Fibroblast of peridontal ligament (primary cell): ENCODE measurements around the gene BIN2.
A peak's percentile ranks its signal among the peaks of the same experiment; 100 is the strongest.
"Not testable (repeated sequence)": the region's sequence is repeated elsewhere in the genome, so short reads cannot be mapped to it uniquely, and the experiment has no call there.

Experiments
- DNase-seq: peaks from one replicate; pipeline ENCODE4 v3.0.0-alpha.2; 2010; ENCODE audit errors: extremely low read depth

BIN2 gene

GRCh38 chr12:51311389-51311788, 12.6 kb downstream of the BIN2 start:
- no peak for DNase-seq

- peak; percentile 93 for DNase-seq
Observed at GRCh38 chr12:51307655-51308593, 16.1 kb downstream of the BIN2 start.

- DNase-seq, result no peak
Observed at GRCh38 chr12:51306507-51306906, 17.5 kb downstream of the BIN2 start.

GRCh38 chr12:51300768-51301167, 23.2 kb downstream of the BIN2 start:
- not testable (repeated sequence) for DNase-seq

- DNase-seq, result no peak
Observed at GRCh38 chr12:51295651-51296050, 28.3 kb downstream of the BIN2 start.

GRCh38 chr12:51294097-51294496, 29.9 kb downstream of the BIN2 start:
- not testable (repeated sequence) for DNase-seq

- DNase-seq, result no peak
Observed at GRCh38 chr12:51293696-51294095, 30.3 kb downstream of the BIN2 start.

- not testable (repeated sequence) for DNase-seq
Observed at GRCh38 chr12:51291603-51292513, 32.1 kb downstream of the BIN2 start.

GRCh38 chr12:51285843-51286242, 38.1 kb downstream of the BIN2 start:
- no peak for DNase-seq

- DNase-seq, result peak; percentile 79
Observed at GRCh38 chr12:51281202-51281924, 42.6 kb downstream of the BIN2 start.

- no peak for DNase-seq
Observed at GRCh38 chr12:51275088-51275487, 48.9 kb downstream of the BIN2 start.

GRCh38 chr12:51272810-51273209, 51.2 kb downstream of the BIN2 start:
- not testable (repeated sequence) for DNase-seq

- DNase-seq, result peak; percentile 81
Observed at GRCh38 chr12:51270951-51271518, 52.9 kb downstream of the BIN2 start.

- no peak for DNase-seq
Observed at GRCh38 chr12:51270067-51270950, 53.7 kb downstream of the BIN2 start, which contains the start of gene SMAGP. Gene SMAGP, minus strand, starts transcription at chr12:51270415. Its CDS starts 1,137 bp downstream, at chr12:51269278.

GRCh38 chr12:51269174-51270066, 54.6 kb downstream of the BIN2 start:
- peak; percentile 52 for DNase-seq

GRCh38 chr12:51265024-51265423, 59.0 kb downstream of the BIN2 start:
- no peak for DNase-seq

- DNase-seq, result no peak
Observed at GRCh38 chr12:51264297-51264696, 59.7 kb downstream of the BIN2 start.

- DNase-seq, result no peak
Observed at GRCh38 chr12:51263341-51263740, 60.6 kb downstream of the BIN2 start.

- peak; percentile 65 for DNase-seq
Observed at GRCh38 chr12:51262758-51263177, 61.2 kb downstream of the BIN2 start.
